K562 (cell line): ENCODE data around the gene SIDT2. TPM values are rescaled to one million over a fixed set of nuclear protein-coding genes. Genes with fewer than 3 reads are reported as not detected.
A peak's percentile ranks its signal among the peaks of the same experiment; 100 is the strongest.

Experiments
- BRF2 ChIP-seq: IDR thresholded peaks from 3 replicates; pipeline ENCODE4 v1.6.1; 2011; ENCODE audit warnings: borderline replicate concordance, mild to moderate bottlenecking; ENCODE audit not compliant: insufficient read length, insufficient read depth
- GTF2B ChIP-seq: IDR thresholded peaks from 2 replicates; pipeline ENCODE4 v1.6.1; 2011; ENCODE audit not compliant: insufficient read length; ENCODE audit errors: extremely low read depth
- HNRNPL ChIP-seq: fragments of 200-400 bp; formaldehyde crosslinking; IDR thresholded peaks from 2 replicates; pipeline ENCODE4 v1.6.1; 2017; ENCODE audit warnings: low read depth, mild to moderate bottlenecking, low read length
- MNT ChIP-seq, 2 experiments: fragments of 450-650 bp; conservative IDR thresholded peaks; 2 replicates each; pipeline ENCODE4 v1.6.1; 2017; ENCODE audit warnings: mild to moderate bottlenecking in 2 of 2, moderate library complexity in 2 of 2
- PHB ChIP-seq: fragments of 250-450 bp; sonication (Bioruptor Pico); IDR thresholded peaks from 2 replicates; pipeline ENCODE4 v1.5.0; 2021
- REST ChIP-seq, 2 experiments: fragments of 450-650 bp; formaldehyde crosslinking in 1 of 2; IDR thresholded peaks; 2 replicates each; pipeline versions ENCODE4 v1.4.0 to v1.6.1; 2014 to 2020; ENCODE audit warnings: mild to moderate bottlenecking in 2 of 2, borderline replicate concordance in 1 of 2, low read depth in 1 of 2
- TBP ChIP-seq: optimal IDR thresholded peaks from 2 replicates; pipeline ENCODE3; 2011; ENCODE audit warnings: low read depth, low read length, improper control_type of control experiment
- THRAP3 ChIP-seq: fragments of 450-650 bp; IDR thresholded peaks from 2 replicates; pipeline ENCODE4 v1.6.1; 2016; ENCODE audit warnings: mild to moderate bottlenecking, inconsistent platforms, borderline replicate concordance
- ZEB2 ChIP-seq: fragments of 450-650 bp; IDR thresholded peaks from 2 replicates; pipeline ENCODE4 v1.6.1; 2016
- ZNF23 ChIP-seq: fragments of 250-450 bp; sonication (Bioruptor Pico); IDR thresholded peaks from 2 replicates; pipeline ENCODE4 v1.4.0; 2020; ENCODE audit warnings: mild to moderate bottlenecking
- ZNF24 ChIP-seq: fragments of 450-650 bp; IDR thresholded peaks from 2 replicates; pipeline ENCODE4 v1.6.1; 2016
- ZNF740 ChIP-seq, 3 experiments: fragments of 200-800 bp in 1 of 3; sonication (Bioruptor generic) in 1 of 3; sonication (generic) in 1 of 3; formaldehyde crosslinking in 1 of 3; IDR thresholded peaks; 2 replicates each; pipeline versions ENCODE4 v1.6.1 to v1.8.0; 2016 to 2022; ENCODE audit warnings: mild to moderate bottlenecking in 2 of 3, missing compliant biosample characterization in 2 of 3, missing genetic modification characterization in 2 of 3, missing genetic modification reagents in 1 of 3
- ZSCAN29 ChIP-seq: fragments of 450-650 bp; IDR thresholded peaks from 2 replicates; pipeline ENCODE4 v1.6.1; 2017
- polyA plus RNA-seq, 8 experiments: library from polyadenylated mRNA; depleted of rRNA in 4 of 8; stranded (reverse) in 5 of 8; unstranded in 3 of 8; fragments of >200 nt; fragmentation: Nextera tagmentation in 2 of 8; fragmentation: Illumina TruSeq in 1 of 8; extraction: Ambion mirVana in 2 of 8; extraction: Trizol in 1 of 8; gene quantifications; 2 replicates each; pipeline versions ENCODE4 v1.2.1 to v1.2.3, GENCODE V29; 2011 to 2014; ENCODE audit warnings: inconsistent platforms in 1 of 8, missing spikeins in 1 of 8
- total RNA-seq, 7 experiments: library from RNA; depleted of rRNA in 6 of 7; stranded (reverse); fragments of >200 nt in 6 of 7; fragmentation: Illumina TruSeq in 2 of 7; extraction: Trizol in 2 of 7; gene quantifications; 2 replicates each; pipeline versions ENCODE4 v1.2.1 to v1.2.3, GENCODE V29; 2011 to 2021; ENCODE audit warnings: low replicate concordance in 1 of 7

Gene SIDT2
- total and polyA plus RNA-seq, 9 of the 15 experiments (the other 6 are each of a cell fraction or from before 2014, with no cell fraction given), result 2.4 to 20.2 (median 6.5) TPM

GRCh38 chr11:117144477-117145392 lies 33.8 kb upstream of the SIDT2 start (continued):
- TF ChIP-seq ZSCAN29 (peak; percentile 28; the same call in 1 of the 2 replicates), REST (IDR thresholded peaks at IDR 0.05; ENCODE audit: borderline replicate concordance) (no peak), REST (CRISPR knock-in tag; IDR thresholded peaks at IDR 0.05; ENCODE audit: low read depth) (no peak), TBP (no peak), HNRNPL (0 out of 2 replicates have a peak, but pooled peaks have one; percentile 23), ZNF23 (CRISPR knock-in tag) (no peak), BRF2 (no peak), PHB (no peak), THRAP3 (no peak), MNT (conservative IDR thresholded peaks at IDR 0.05) (no peak), ZNF740 (CRISPR knock-in tag; IDR thresholded peaks at IDR 0.05) (peak; percentile 92), ZNF740 (tag; IDR thresholded peaks at IDR 0.05) (peak in 1 of 2 experiments; percentile 97; a peak in 2 of 4 replicates), GTF2B (no peak), ZEB2 (no peak), ZNF24 (no peak)
